AG20443 (cell line): ENCODE measurements around the gene ZNF107.

Experiments used
- DNase-seq: peaks from one replicate; pipeline ENCODE4 v3.0.0; 2012; ENCODE audit warnings: low spot score, mixed read lengths

Gene ZNF107

DNA sequence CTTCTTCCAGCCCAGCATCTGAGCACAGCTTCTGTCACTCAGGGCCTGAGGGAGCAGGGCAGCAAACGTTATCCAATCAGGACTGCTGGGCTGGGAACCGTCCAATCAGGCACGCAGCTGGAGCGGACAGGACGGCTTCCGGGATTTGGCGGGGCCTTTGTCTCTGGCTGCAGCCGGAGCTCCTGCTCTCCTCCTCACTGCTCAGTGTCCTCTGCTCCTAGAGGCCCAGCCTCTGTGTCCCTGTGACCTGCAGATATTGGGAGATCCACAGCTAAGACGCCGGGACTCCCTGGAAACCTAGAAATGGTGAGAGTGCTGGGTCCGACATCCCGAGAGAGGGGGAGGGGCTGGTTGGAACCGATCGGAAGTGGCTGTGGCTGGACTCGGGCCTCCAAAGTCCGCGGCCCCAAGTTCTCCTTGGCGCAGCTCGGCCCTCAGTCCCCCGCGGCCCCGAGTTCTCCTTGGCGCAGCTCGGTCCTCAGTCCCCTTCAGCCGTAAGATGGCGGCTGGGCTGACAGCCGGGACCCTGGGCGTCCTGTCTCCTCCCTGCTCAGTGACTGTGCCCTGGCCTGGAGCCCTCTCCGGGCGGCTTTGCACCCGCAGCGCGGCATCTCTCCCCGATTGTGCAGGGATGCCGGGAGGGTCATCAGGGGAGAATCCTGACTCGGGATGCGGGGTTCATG, at the start of gene ZNF107:
Gene ZNF107, plus strand, starts transcription at position 154 of the 683 bp plus-strand sequence. Its CDS starts 150 bp downstream, at position 304.
- DNase-seq, result peak; percentile 95

GRCh38 chr7:64618785-64619456, 47.0 kb upstream of the ZNF107 start:
- DNase-seq, result peak; percentile 44

- no peak for DNase-seq
Measured at GRCh38 chr7:64619705-64620104, 46.2 kb upstream of the ZNF107 start.

DNA sequence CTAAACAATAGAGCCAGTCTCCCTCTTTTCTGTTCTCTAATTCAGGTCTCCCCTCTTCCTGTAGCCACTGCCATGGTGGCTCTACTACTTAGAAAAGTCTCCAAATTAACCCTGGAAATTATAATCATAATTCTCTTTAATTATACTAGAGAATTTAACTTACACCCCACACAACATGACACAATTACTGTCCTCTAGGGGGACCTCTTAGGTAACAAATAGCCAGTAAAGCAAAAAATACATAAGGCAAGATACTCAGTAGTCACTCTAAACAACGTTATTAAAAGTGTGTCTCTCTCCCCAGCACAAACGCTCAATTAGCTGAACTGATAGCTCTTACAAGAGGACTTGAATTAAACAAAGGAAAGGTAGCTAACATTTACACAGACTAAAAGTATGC, 44.3 kb upstream of the ZNF107 start:
- no peak for DNase-seq

- DNase-seq, result peak; percentile 11
Measured at GRCh38 chr7:64625114-64626082, 40.5 kb upstream of the ZNF107 start.

DNA sequence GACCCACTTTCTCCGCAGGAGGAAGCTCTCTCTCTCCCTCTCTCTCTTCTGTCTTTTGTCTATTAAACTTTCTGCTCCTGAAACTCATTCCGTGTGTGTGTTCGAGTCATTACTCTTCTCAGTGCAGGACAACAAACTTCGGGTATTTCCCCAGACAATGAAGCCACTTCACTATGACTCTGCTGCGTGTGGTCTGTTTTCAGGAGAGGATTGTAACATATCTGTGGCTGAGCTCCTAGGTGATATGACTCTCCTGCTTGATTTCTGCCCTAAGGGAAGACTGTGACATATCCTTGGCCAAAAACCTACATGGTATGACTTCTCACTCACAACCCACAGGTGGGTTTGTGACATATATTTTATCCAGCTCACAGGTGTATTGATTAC, 39.9 kb upstream of the ZNF107 start:
- DNase-seq, result no peak

DNA sequence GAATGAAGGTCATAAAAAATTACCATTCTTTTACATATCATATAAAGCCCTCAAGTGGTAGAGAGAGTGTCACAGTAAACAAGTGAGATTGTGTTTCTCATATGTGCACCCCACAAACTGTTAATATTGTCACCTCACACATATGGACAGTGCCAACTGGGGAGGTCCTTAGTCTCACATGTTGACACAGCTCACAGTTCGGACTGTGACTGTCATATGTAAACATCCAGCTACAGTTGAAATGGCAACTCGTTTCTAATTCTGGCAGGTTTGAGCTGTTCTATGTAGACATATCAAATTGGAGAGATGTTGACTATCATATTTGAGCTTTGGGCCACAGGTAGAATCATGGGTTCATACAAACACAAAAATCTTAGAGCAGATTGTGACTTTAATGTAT, 39.4 kb upstream of the ZNF107 start:
- no peak for DNase-seq

GRCh38 chr7:64628192-64628591, 37.7 kb upstream of the ZNF107 start:
- DNase-seq, result no peak

DNA sequence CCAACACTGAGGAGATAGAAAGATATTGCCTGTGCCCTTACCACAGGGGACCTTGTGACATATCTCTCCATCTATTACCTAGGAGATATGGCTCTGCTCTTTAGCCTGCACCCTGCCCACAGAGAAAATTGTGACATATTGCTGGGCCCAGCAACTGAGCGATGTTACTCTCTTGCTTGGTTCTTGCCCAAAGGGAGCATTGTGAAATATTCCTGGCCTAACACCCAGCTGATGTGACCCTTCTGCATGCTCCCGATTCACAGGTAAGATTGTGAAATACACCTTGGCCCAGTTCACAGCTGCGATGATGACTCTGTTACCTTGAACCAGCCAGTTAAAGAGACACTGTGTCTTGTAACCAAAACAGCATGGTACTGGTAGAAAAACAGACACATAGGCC, 37.2 kb upstream of the ZNF107 start:
- DNase-seq, result no peak

DNA sequence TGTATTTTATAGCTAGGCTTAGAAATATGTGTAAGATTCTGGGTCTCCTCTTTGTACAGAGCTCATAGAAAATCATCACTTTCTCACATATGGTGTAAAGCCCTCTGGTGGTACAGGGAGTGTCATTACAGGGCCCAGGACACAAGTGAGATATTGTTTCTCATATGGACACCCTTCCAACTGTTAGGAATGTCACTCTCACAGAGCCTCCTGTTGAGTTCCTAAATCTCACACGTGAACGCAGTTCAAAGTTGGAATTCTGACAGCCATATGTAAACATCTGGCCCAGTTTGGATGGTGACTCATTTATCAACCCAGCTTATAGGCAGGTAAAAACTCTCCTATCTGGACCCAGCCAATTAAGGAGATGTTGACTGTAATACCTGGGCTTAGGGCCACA, 35.4 kb upstream of the ZNF107 start:
- DNase-seq, result peak; percentile 27

DNA sequence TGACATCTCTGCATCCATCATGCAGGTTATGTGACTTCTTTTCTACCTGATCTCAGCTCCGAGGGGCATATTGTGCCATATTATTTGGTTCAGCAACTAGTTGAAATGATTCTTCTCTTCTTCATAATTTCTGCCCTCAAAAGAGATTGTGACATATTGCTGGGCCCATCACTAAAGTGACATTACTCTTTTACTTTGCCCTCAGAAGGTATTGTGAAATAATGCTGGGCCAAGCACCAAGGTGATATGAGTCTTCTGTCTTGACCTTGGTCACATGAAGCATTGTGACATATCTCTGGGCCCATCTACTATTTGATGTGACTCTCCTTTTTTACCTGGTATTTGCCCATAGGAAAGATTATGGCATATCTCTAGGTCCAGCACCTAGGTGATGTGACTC, 33.9 kb upstream of the ZNF107 start:
- no peak for DNase-seq

DNA sequence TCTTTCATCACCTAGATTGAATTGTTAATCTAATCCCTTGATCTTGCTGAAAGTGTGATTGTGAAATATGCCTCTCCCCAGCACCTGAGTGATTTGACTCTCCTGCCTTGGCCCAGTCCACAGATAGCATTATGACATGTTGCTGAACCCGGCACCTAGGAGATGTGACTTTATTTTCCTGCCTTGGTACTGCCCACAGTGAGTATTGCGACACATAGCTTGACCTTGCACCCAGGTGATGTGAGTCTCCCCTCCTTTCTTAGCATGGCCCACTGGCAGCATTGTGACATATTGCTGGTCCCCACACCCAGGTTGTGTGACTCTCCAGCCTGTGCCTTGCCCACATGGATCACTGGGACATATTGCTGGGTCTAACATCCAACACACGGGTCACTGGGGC, 32.5 kb upstream of the ZNF107 start:
- no peak for DNase-seq

DNA sequence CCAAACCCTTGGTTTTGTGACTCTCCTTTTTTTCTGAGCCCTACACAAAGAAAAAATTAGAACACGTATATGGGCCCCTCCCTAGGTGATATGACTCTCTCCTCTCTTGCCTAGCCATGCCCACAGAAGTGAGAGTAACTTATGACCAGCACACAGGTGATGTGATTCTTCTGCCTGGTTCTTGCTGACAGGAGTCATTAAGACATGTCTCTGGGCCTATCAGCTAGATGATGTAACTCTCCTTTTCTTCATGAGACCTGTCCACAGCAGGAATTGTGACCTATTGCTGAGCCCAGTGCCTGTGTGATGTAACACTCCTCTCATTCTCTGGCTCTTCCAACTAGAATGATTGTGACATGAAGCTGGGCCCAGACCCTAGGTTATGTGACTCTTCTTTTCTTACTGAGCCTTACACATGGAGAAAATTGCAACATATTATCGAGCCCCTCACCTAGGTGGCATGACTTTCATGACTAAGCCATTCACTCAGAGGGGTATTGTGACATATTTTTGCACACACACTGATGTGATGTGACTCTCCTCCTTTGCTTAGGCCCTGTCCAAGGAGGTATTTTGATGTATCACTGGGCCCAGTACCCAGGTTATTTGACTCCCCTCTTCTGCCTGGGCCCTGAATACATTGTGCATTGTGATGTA, 31.4 kb upstream of the ZNF107 start:
- DNase-seq, result no peak

DNA sequence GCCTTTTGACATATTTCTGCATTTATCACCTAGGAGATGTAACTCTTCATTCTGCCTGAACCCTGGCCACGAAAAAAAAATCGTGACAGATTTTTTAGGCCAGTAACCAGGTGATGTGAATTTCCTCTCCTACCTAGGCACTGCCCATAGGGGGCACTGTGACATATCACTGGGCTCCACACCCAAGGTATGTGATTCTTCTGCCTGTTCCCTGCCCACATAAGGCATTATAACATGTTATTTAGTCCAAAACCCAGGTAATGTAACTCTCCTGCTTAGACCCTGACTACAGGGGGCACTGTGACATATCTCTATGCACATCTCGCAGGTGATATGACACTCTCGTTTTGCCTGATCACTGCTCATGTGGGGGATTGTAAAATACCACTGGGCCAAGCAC, 29.5 kb upstream of the ZNF107 start:
- no peak for DNase-seq

DNA sequence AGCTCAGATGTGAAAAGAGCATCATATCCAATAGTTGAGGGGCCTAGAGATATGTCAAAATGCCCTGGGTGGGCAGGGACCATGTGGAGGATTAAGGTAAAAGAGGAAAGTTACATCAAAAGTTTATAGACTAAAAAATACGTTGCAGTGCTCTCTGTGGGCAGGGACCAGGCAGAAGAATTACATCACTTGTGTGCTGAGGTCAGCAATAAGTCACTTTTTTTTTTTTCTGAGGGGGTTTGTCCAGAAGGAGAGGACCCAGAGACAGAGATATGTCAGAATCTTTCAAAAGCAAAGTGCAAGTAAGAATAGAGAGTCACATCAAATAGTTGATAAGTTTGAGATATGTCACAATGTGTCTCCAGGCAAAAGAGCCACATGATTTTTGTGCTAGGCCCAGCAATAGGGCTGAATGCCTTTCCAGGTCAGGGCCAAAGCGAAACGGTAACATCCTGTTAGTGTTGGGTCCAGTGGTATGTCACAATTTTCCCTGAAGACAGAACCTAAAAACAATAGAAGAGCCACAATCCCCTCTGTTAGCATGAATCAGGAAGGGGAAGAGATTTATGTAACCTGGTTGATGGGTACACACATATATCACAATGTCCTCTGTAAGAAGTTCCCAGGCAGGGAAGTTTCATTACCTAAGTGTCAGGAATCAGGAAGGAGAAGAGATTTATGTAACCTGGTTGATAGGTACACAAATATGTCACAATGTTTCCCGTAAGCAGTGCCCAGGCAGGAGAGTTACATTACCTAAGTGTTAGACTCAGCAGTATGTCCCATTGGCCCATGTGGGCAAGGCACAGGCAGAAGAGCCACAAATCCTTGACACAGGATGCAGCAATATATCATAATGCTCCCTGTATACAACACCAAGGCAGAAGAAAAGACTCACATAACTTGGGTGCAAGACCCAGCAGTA, 28.1 kb upstream of the ZNF107 start:
- no peak for DNase-seq

DNA sequence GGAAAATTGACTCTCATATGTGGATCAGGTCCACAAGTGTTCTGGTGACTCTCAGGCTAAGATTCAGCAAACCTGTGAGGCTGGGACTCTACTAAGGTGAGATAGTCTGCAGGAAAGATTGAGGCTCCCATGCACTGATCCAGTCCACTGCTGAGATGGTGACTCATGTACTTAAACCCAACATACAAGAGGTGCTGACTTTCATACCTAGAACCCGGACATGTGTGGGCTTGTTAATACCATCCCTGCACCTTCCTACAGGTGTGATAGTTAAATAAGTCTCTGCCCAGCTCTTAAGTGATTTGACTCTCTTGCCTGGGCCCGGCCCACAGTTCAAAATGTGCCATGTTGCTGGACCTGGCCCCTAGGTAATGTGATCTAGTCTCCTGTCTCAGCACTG, 27.1 kb upstream of the ZNF107 start:
- DNase-seq, result no peak

DNA sequence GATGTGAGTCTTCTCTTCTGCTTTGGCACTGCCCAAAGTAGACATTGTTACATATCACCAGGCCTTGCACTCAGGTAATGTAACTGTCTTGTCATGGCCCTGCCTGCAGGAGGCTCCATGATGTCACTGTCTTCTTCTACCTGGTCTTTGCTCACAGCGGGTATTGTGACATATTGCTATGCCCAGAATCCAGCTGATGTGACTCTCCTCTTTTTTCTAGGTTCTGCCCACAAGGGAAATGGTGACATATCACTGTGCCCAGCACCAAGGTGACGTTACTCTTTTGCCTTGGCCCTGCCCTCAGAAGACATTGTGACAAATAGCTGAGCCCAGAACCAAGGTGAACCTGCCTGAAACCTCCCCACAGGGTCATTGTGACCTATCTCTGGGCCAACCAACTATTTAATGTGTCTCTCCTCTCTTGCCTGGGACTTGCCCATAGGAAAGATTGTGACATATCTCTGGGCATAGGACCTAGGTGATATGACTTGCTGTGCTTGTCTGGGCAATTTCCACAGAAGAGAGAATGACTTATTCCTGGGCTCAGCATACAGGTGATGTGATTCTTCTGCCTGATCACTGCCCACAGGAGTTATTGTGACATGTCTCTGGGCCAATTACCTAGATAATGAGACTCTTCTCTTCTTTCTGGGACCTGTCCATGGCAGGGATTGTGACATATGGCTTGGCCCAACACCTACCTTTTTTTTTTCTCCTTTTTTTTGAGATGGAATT, 26.5 kb upstream of the ZNF107 start:
- no peak for DNase-seq

DNA sequence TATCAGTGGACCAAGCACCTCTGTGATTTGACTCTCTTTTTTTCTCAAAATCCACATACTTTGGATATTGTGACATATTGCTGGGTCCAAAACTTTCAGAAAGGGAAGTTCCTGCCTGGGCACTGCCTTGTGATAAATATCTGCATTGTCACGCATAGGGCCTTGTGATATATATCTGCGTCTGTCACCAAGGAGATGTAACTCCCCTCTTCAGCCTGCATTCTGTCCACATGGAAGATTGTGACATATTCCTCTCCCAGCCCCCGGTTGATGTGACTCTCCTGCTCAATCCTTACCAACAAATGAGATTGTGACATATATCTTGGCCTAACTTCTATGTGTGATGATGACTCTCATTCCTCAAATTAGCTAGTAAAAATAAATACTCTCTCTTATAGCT, 25.4 kb upstream of the ZNF107 start:
- DNase-seq, result no peak

DNA sequence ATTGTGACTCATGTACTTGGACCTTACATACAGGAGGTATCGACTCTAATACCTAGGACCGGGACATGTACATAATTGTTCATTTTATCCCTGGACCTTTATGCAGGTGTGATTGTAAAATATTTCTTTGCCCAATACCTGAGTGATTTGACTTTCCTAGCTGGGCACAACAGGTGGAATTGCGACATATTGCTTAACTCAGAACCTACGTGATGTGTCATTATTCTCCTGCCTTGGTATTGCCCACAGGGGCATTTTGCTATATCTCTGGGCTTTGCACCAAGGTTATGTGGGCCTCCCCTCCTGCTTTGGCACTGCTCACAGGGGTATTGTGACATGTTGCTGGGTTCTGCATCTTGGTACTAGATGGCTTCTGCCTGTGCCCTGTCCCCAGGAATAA, 23.9 kb upstream of the ZNF107 start:
- DNase-seq, result no peak

DNA sequence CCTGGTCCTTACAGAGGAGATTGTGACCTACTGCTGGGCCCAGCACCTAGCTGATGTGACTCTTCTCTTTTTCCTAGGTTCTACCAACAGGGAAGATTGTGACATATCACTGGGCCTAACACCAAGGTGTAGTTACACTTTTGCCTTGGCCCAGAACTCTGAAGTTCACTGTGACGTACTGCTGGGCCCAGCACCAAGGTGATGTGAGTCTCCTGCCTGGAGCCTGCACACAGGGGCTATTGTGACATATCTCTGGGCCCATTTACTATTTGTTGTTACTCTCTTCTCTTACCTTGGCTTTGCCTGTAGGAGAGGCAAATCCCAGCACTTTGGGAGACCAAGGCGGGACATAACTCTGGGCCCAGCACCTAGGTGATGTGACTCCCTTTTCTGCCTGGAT, 23.1 kb upstream of the ZNF107 start:
- no peak for DNase-seq
